Kidney epithelial cell (primary cell): ENCODE data around the gene BCR. TPM values are rescaled to one million over a fixed set of nuclear protein-coding genes. Genes with fewer than 3 reads are reported as not detected.

Experiments used
- DNase-seq: peaks from one replicate; pipeline ENCODE4 v3.0.0-alpha.2; 2010; ENCODE audit warnings: low read depth
- H3K27me3 ChIP-seq: 2 replicates; pipeline ENCODE4 v1.6.0; 2011; ENCODE audit warnings: low read length; ENCODE audit not compliant: control insufficient read depth, insufficient read depth
- H3K36me3 ChIP-seq: 2 replicates; pipeline ENCODE4 v1.5.1; 2011; ENCODE audit warnings: low read length; ENCODE audit not compliant: control insufficient read depth, insufficient read depth
- H3K4me3 ChIP-seq: 2 replicates; pipeline ENCODE4 v1.5.1; 2011; ENCODE audit warnings: low read depth, mild to moderate bottlenecking, control low read depth, low read length
- total RNA-seq: library from RNA; depleted of rRNA; stranded (reverse); fragments of >200 nt; gene quantifications from 2 replicates; pipeline ENCODE4 v1.2.3, GENCODE V29; 2015
- TF ChIP-seq, protein P1 (sequence below): IDR thresholded peaks from 2 replicates; pipeline ENCODE4 v1.5.1; 2011; ENCODE audit warnings: mild to moderate bottlenecking, moderate library complexity, low read length, control low read depth, inconsistent platforms; ENCODE audit not compliant: insufficient read depth, poor library complexity, severe bottlenecking

BCR gene
- total RNA-seq, 1 donor from 2014 or later: 42.5 TPM

DNA sequence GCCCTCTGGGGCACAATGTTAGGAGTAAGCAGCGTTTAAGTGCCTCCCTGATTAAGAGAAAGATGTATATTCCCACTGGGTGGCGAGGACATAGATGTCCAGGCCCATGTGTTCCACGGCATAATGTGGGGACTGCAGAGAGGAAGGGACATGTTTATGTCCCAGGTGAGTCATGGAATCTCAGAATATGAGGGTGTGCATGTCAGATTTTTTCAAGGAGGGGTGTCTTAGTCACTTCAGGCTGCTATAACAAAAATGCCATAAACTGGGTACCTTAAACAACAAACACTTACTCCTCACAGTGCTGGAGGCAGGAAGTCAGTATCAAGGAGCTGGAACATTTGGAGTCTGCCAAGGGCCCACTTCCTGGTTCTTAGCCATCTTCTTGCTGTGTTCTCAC, 55.1 kb downstream of the BCR start:
- no peak overlapping the region for H3K4me3 ChIP-seq
- TF ChIP-seq, protein P1, sequence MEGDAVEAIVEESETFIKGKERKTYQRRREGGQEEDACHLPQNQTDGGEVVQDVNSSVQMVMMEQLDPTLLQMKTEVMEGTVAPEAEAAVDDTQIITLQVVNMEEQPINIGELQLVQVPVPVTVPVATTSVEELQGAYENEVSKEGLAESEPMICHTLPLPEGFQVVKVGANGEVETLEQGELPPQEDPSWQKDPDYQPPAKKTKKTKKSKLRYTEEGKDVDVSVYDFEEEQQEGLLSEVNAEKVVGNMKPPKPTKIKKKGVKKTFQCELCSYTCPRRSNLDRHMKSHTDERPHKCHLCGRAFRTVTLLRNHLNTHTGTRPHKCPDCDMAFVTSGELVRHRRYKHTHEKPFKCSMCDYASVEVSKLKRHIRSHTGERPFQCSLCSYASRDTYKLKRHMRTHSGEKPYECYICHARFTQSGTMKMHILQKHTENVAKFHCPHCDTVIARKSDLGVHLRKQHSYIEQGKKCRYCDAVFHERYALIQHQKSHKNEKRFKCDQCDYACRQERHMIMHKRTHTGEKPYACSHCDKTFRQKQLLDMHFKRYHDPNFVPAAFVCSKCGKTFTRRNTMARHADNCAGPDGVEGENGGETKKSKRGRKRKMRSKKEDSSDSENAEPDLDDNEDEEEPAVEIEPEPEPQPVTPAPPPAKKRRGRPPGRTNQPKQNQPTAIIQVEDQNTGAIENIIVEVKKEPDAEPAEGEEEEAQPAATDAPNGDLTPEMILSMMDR: no peak
- H3K27me3 ChIP-seq: no peaks in the 10 kb centered on the region
- DNase-seq: no peak
- H3K36me3 ChIP-seq: no peaks in the 10 kb centered on the region

DNA sequence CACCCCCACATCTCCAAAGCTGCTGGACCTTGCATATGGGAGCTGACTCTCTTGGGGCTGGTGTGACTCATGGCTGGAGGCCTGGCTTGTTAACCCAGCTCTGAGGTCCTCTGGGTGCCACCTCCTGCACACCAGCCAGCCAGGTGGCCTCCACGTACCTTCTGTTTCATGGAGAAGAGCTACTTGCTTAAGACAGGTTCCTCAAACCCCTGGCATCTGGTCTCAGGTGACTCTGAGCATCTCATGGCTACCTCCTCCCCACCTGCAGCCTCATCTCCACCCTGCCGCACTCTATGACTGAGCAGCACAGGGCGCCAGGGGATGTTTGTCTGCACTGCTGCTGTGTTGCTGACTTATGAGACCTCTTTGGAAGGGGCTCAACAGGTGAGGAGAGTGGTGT, 55.7 kb downstream of the BCR start:
- Histone ChIP-seq H3K4me3 (no peak overlapping the region), H3K36me3 (no peaks in the 10 kb centered on the region), H3K27me3 (no peaks in the 10 kb centered on the region)
- TF ChIP-seq, protein P1: no peak
- no peak for DNase-seq

DNA sequence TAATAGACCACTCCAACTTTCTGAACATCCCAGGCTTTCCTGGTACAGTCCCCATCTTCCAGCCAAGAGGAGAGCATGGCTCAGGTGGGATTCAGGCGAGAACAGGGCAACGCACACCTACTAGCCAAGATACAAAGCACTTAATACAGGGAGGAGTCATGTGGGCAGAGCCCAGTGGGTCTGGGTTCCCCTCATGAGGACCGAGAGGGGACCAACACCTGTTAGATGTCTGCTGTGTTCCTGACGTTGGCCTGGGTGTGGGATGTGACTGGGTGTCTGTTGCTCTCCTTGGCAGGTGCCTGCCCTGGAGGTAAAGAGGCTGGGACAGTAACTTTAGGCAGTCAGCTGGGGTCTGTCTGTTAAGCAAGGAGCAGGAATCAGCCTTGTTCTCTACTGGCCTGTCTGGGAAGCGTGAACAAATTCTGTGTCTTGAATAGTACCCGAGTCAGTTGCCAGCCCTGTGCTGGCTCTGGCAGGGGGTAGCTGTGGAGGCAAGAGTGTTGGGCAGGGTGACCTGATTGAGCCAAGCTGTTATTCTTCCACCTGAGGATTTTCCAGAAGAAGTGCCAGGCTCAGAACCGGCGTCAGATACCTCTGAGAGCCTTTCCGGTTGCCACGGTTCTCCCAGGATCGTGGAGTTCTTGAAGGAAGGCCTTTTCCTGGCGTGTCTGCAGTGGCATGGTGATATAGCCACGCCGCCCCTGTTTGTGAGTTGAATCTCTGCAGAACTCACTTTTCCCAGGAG, 56.3 kb downstream of the BCR start:
- H3K27me3 ChIP-seq: no peaks in the 10 kb centered on the region
- TF ChIP-seq, protein P1: no peak
- H3K4me3 ChIP-seq: no peak overlapping the region
- H3K36me3 ChIP-seq: no peaks in the 10 kb centered on the region
- no peak for DNase-seq

DNA sequence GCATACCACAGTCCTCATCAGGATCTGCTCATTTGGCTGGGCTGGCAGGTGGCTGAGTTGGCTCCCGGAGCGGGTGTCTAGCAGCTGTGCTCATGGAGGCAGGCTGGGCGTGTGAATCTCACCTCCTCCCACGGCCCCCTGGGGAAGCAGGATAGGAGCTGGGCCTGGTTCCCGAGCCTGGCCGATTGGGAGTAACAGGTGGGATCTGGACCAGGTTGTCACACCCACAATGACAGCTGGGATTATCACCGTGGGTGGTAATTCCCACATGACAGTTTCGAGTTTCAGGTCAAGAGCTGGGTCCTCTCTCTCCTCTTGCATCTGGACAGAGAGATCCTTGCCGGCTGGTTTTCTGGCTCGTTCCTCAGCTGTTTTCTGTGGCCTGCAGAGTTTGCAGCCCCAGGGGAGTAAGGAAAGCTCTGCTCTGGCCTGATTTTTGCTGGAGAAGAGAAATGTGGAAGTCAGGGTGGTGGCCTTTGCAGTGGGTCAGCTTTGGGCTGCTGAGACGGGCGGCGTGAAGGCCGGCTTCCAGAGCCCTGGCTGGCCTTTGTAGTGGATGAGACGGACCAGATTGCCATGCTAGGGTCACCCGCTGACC, 57.0 kb downstream of the BCR start:
- TF ChIP-seq, protein P1: no peak
- no peak for DNase-seq
- no peak overlapping the region for H3K4me3 ChIP-seq
- no peaks in the 10 kb centered on the region for H3K27me3 ChIP-seq
- H3K36me3 ChIP-seq: no peaks in the 10 kb centered on the region

DNA sequence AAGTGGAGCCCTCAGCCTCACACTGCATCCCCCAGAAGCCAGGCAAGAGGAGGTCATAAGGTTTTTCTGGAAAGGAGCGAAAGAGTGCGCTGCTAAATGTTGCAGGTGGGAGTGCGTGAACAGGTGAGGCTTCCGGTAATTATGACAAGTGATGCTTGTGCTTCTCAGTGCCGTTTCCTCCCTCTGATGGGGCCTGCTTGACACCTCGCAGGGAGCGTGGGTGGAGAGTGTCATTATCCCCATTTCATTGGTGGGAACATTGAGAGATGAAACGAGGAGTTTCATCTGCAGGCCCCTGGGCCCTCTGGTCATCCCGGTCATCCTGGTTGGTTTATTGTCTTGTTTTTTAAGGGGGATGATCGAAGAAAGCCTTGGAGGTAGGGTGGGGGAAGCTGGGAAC, 57.5 kb downstream of the BCR start:
- Histone ChIP-seq H3K27me3 (no peaks in the 10 kb centered on the region), H3K4me3 (no peak overlapping the region), H3K36me3 (no peaks in the 10 kb centered on the region)
- TF ChIP-seq, protein P1: no peak
- no peak for DNase-seq

DNA sequence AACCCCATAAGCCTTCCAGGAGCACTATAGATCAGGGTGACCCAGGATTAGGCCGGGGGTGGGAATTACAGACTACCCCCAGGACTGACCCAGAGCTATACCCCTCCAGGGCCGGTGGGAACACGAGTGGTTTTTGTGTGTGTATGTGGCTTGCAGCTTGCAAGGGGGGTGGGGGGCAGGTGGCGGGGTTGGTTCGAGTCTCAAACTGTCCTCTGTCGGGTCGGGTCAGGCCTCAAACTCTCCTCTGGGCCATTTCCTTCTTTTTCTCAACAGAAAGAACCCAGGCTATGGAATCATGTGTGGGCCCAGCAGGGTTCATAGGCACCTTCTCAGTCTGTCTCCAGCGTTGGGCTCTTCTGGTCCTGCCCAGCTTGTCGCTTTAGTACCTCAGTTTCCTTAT, 58.4 kb downstream of the BCR start:
- H3K4me3 ChIP-seq: no peak overlapping the region
- no peak for DNase-seq
- H3K36me3 ChIP-seq: no peaks in the 10 kb centered on the region
- no peaks in the 10 kb centered on the region for H3K27me3 ChIP-seq
- TF ChIP-seq, protein P1: no peak
